T follicular helper cell (primary cell): Measurements from ENCODE around the gene TNIP2.

Experiments used
- DNase-seq: peaks from one replicate; pipeline ENCODE4 v3.0.0-alpha.2; 2020; ENCODE audit warnings: low read depth

The TNIP2 gene

GRCh38 chr4:2721586-2721985 is 34.5 kb downstream of the TNIP2 start:
- DNase-seq, result no peak

- no peak for DNase-seq
These were observed 39.9 kb downstream of the TNIP2 start for GRCh38 chr4:2716236-2716635.

GRCh38 chr4:2715426-2715825 is 40.7 kb downstream of the TNIP2 start:
- DNase-seq, result no peak

GRCh38 chr4:2714918-2715317 is 41.2 kb downstream of the TNIP2 start:
- no peak for DNase-seq

- DNase-seq, result peak; percentile 24
These were observed 41.9 kb downstream of the TNIP2 start for GRCh38 chr4:2714061-2714770.

- no peak for DNase-seq
These were observed 42.8 kb downstream of the TNIP2 start for GRCh38 chr4:2713337-2713736.

GRCh38 chr4:2712261-2712842 is 43.8 kb downstream of the TNIP2 start:
- DNase-seq, result no peak

GRCh38 chr4:2702770-2703169 is 53.4 kb downstream of the TNIP2 start:
- DNase-seq, result no peak

GRCh38 chr4:2702361-2702760 is 53.8 kb downstream of the TNIP2 start:
- no peak for DNase-seq

GRCh38 chr4:2700031-2700430 is 56.1 kb downstream of the TNIP2 start:
- no peak for DNase-seq

GRCh38 chr4:2699534-2699933 is 56.6 kb downstream of the TNIP2 start:
- no peak for DNase-seq

- no peak for DNase-seq
These were observed 57.1 kb downstream of the TNIP2 start for GRCh38 chr4:2698951-2699505.

GRCh38 chr4:2698504-2698903 is 57.6 kb downstream of the TNIP2 start:
- DNase-seq, result no peak

- DNase-seq, result no peak
These were observed 58.1 kb downstream of the TNIP2 start for GRCh38 chr4:2697995-2698414.

GRCh38 chr4:2696423-2696822 is 59.7 kb downstream of the TNIP2 start:
- no peak for DNase-seq

GRCh38 chr4:2695346-2696060 is 60.6 kb downstream of the TNIP2 start:
- DNase-seq, result no peak

GRCh38 chr4:2694691-2695090 is 61.4 kb downstream of the TNIP2 start:
- no peak for DNase-seq

- DNase-seq, result no peak
These were observed 64.1 kb downstream of the TNIP2 start for GRCh38 chr4:2691952-2692435.
